Posterior vena cava (tissue), 2 donors: ENCODE data around the gene PRM3. TPM values are rescaled to one million over a fixed set of nuclear protein-coding genes. Genes with fewer than 3 reads are reported as not detected.
"Not testable (repeated sequence)": the region's sequence is repeated elsewhere in the genome, so short reads cannot be mapped to it uniquely, and the experiment has no call there.

Experiments
- DNase-seq: peaks from one replicate; pipeline ENCODE4 v3.0.0-alpha.2; 2020; ENCODE audit warnings: low spot score
- intact Hi-C, 2 donors: fragments of 100-400 bp; cut with DNase I; formaldehyde crosslinking; loops; one replicate each; pipeline versions ENCODE4 v1.14.1 to v1.14.2; 2022 to 2023
- total RNA-seq, 2 donors: library from RNA; stranded (reverse); fragmentation: NEBNext Ultra II Directional; extraction: Animal tissue kit (Norgen Biotek cat#: 25700); gene quantifications; one replicate each; pipeline ENCODE4 v1.2.1, GENCODE V29; 2021
- donor health status: DM: yes; HTN: yes; CAD: no.
- donor health status: DM: yes; HTN: yes; CAD: no.

The PRM3 gene
- total RNA-seq, 2 donors from 2014 or later: not detected

DNA sequence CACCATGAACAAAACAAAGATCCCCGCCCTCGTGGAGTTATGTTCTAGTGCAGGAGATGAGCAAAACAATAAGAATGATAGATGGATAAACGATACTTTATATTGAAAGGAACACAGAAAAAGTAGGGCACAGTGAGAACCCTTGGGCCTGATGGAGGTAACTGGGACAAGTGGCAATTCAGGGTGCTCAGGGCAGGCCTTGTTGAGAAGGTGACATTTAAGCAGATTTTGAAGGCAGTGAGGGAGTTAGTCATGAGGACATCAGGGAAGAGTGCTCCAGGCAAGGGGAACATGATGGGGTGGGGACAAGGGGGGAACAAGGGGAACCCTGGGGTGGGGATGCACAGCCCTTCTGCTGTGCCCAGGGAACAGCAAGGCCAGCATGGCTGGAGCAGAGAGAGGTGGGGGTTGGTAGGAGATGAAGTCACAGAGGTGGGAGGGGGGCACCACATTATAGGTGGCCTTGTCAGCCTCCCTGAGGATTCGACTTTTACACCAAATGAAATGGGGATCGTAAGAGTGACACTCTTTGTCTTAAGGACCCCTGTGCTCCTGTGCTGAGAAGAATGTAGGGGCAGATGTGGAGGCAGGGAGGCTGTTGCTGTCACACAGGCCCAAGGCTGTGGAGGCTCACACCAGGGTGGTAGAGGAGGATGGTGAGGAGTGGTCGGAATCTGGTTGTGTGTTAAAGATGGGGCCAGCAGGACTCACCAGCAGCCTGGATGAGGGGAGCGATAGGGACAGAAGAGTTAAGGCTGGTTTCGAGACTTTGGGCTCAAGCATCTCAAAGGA lies 16.9 kb upstream of the PRM3 start:
- DNase-seq: no peak
- intact Hi-C loops: loop anchor here in 1 of 2 donors (2.0 kb wide), 1 partner anchor 21 kb away; the partner anchor contains the start of gene TNP2

DNA sequence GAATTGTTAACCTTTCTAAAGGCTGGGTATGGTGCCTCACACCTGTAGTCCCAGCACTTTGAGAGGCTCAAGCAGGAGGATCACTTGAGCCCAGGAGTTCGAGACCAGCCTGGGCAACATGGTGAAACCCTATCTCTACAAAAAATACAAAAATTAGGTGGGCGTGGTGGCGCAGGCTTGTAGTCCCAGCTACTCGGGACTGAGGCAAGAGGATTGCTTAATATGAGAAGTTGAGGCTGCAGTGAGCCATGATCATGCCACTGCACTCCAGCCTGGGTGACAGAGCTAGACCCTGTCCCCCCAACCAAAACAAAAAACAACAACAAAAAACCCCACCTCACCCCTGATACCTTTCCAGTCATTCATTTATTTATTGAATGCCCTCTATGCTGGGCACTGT lies 16.3 kb upstream of the PRM3 start:
- intact Hi-C loops: loop anchor here in 1 of 2 donors (2.0 kb wide), 1 partner anchor 21 kb away; the partner anchor contains the start of gene TNP2
- not testable (repeated sequence) for DNase-seq

DNA sequence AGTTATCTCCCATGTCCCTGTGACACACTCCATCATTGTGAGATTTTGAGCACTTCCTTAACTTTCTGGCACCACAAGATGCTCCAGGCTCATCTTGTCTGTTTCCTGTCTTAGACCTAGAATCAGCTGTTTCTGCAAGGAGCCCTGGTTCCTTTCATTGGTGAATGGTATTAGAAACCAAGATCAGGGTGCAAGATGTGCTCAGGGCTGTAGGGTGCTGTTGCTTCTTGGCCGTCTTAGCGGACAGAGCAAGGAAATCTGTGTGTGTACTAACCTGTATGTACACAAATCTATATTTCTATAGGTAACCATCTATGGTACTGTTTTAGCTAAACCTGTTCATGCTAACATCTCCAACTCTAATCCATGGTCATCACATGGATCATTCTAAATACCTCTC lies 15.8 kb upstream of the PRM3 start:
- intact Hi-C loops: no loop called here
- no peak for DNase-seq

DNA sequence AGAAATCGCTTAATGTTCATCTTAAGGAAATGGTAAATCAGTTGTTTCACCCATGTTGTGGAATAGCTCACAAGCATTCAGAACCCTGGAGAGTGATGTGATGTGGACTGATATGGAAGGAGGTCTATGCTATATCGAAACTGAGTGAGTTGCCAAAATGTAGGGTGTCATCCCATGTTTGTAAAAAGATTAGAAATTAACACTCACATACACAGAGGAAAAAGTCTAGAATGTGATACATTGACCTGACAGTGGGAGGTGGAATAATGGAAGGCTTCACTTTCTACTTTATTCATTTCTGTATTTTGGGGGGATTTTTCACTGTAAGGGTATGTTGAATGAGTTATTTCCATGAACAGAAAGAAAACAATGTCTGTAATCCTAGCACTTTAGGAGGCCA lies 12.4 kb upstream of the PRM3 start:
- no peak for DNase-seq
- intact Hi-C loops: no loop called here

DNA sequence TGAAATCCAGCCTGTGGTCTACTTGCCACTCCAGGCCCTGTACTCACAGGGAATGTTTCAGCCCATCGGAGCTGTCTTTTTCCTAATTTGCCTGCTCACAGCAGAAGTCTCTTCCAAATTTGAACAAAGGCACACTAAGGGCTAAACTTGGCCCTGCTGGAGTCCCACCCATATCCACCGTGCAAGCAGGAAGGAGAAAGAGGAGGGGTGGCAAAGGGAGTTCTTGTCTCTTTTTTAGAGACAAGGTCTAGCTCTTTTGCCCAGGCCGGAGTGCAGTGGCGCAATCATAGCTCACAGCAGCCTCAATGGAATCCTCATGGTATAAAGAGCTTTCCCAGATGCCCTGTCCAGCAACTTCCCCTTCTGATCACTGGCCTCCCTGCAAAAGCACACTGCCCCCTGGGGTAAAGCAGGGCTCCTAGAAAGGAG lies 10.4 kb upstream of the PRM3 start:
- intact Hi-C loops: no loop called here
- no peak for DNase-seq

DNA sequence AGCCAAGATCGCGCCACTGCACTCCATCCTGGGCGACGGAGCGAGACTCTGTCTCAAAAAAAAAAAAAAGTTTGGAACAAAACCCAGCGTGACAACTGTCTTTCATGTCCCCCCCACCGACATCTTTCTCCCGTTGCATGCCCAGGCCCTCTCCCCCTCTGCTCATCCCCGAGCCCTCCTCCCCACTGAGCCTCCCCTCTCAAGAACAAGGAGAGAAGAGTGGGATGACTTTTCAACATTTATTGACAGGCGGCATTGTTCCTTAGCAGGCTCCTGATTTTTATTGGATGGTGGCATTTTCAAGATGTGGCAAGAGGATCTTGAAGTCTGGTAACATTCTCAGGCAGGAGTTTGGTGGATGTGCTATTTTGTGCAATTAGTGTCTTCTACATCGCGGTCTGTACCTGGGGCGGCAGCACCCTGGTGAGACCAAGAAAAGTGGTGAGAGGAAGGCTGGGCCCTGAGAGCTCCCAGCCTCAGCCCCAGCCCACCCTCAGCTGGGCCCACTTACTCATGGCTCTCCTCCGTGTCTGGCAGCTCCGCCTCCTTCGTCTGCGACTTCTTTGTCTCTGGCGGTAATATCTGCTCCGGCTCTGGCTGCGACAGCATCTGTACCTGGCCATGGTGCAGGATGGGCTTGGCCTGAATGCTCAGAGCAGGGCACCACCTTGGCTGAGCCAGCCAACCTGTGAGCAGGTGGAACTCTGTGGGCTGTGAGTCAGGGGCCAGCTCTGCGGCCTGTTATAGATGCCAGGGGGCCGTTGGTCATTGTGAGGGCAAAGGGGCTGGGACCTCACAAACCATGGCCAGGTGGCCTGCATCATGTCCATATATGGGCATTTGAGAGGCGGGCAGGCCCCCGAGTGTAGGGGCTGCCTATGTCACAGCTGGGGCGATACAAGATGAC lies 7.4 kb upstream of the PRM3 start, which contains the start of gene PRM1:
Gene PRM1, minus strand, starts transcription at position 715 of the 907 bp plus-strand sequence. Its CDS starts 92 bp downstream, at position 623.
- no peak for DNase-seq
- intact Hi-C loops: no loop called here

DNA sequence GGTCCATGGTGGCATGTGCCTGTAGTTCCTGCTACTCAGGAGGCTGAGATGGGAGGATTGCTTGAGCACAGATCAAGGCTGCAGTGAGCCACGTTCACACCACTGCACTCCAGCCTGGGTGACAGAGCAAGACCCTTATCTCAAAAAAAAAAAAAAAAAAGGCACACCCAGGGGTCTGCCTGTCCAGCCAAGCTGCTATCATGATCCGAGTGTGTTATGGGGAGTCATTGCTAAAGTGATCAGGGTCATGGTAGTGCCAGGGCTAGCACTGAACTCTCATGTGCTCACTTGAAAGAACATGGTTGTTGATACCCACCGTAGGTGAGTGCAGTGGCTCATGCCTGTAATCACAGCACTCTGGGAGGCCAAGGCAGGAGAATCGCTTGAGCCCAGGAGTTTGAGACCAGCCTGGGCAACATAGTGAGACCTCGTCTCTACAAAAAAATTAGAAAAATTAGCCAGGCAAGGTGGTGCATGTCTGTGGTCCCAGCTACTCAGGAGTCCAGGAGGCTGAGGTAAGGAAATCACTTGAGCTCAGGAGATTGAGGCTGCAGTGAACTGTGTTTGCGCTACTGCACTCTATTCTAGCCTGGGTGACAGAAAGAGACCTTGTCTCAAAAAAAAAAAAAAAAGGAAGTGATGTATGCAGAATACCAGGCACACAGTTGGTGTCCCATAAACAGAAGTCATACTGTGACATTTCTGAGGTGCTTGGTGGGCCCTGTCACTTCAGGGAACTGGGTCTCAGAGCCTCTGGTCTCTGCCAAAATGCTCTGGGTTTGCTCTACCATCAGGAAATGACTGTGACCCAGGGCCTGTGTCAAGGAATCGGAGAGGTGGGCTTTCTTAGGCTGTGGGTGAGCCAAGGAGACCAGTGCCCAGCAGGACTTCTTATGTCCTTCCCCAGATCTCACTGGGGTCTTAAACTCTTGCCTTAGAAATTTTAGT lies 5.5 kb upstream of the PRM3 start:
- DNase-seq: no peak
- intact Hi-C loops: no loop called here

DNA sequence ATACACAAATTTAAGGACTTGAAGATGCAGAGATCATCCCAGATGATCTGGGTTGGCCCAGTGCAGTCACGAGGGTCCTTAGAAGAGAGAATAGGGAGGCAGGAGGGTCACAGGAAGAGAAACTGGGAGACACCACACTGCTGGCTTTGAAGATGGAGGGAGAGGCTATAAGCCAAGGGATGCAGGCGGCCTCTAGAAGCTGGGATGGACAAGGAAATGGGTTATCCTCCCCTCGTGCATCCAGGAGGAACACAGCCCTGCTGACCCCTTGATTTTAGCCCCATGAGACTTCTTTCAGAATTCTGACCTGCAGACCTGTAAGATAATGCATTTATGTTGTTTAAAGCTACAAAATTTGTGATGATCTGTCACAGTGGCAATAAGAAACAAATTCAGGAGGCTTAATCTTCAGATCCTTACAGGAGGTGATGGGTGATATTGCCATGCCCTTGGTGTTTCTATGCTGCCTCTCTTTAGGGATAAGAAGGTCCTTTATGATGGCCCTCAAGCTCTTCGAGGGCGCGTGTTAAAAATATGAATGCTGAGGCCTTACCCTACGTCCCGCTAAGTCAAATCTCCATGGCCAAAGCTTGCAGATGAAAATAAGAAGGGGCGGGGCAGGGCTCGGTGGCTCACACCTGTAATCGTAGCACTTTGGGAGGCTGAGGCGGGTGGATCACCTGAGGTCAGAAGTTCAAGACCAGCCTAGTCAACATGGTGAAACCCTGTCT lies 4.3 kb upstream of the PRM3 start:
- intact Hi-C loops: no loop called here
- no peak for DNase-seq

DNA sequence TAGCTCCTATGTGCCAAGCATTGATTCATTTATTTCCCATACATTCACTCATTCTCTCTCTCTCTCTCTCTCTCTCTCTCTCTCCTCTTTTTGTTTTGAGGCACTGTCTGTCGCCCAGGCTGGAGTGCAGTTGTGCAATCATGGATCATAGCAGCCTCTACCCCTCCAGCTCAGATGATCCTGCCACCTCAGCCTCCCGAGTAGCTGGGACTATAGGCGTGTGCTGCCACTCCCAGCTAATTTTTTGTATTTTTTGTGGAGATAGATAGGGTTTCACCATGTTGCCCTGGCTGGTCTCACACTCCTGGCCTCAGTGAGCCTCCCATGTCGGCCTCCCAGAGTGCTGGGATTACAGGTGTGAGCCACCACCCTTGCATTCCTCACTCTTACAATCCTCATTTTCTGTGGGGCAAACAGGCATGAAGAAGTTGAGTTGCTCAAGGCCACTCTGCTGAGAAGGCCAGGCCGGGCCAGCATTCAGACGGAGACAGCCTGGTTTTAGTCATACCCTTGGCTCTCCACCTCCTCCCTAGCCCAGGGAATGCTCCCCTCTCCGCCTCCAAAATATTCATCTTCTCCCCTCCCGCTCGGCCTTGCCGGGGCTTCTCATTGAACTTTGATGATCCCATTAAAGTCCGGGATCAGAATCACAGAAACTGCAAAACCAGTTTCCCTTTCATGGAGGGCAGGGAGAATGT lies 3.6 kb upstream of the PRM3 start:
- intact Hi-C loops: no loop called here
- no peak for DNase-seq

DNA sequence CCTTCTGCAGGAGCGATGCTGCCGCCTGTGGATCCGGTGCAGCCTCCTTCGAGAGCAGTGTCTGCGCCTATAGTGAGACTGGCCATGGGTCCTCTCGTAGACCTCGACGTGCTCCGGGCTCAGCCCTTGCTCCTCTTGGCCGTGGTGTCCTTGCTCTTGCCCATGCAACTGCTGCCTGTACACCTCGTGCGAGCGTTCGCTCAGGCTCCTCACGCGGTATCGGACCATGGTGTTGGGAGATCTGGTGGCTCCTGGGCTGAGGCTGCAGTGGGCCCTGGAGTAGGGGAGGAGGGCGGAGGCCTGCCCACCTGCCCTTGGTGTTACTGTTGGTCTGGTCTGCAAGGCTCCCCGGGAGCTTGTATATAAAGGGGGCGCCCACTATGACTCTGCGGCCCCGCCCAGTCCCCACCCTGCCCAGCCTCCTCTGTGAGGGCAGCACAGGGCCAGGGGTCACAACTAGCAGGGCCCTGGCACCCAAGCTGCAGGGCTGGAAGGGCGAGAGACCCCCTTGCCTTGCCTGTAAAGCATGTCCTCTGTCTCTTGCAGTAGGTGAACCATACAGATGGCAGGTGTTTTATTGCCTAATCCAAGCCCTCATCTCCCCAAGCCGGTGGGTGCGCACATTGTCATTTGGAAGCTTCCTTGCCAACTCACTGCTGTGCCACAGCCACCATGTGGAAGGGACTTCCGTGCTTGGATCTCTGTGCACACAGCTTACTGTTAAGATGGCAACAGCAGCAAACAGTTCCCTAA lies 2.9 kb upstream of the PRM3 start, which contains the start of gene PRM2:
Gene PRM2, minus strand, starts transcription at position 338 of the 753 bp plus-strand sequence. Its CDS starts 110 bp downstream, at position 228.
- intact Hi-C loops: no loop called here
- no peak for DNase-seq

DNA sequence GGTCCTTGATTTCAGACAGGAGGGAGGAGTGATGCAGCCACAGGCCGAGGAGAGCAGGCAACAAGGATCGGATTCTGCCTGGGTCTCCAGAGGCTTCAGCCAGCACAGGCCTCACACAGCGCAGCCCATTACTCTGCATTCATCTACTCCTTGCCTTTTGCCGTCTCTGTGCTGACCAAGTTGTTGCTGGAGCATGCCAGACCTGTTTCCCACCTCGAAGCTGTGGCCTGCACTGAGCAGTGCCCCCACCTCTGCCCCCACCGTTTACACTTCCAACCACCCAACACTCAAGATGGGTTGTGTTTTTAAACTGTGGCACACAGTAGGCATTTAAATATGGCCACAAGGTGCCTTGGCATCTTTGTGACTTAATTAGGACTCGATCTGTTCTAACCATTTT lies 1.5 kb upstream of the PRM3 start:
- intact Hi-C loops: no loop called here

DNA sequence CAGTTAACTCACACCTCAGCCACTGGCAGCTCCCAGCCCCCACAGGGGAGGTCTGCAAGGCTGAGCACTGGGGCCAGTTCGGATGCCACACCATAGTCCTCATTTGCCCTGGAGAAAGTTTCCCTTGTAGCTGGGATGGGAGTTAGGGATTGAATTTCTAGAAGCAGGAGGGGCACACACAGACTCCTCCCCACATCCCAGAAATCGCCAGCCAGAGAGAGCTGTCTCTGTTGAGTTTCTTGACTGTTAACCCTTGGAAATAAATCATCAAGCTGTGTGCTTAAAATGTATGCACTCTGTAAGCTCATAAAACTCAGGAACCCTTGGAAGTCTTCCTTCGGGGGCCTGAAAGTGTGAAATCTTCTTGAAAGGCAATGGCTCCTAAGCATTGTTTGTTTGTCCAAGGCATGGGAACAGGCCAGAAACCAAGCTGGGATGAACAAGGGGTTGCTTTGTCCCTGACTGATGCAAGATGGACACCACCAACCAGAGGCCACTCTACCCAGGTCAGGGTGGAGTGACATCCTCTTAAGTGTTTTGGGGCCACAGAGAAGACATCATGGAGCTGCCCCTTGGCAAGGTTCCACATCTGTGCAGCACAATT lies 394 bp upstream of the PRM3 start:
- no peak for DNase-seq
- intact Hi-C loops: no loop called here

More for the DNA sequence above, 1.5 kb upstream of the PRM3 start:
- DNase-seq: no peak

DNA sequence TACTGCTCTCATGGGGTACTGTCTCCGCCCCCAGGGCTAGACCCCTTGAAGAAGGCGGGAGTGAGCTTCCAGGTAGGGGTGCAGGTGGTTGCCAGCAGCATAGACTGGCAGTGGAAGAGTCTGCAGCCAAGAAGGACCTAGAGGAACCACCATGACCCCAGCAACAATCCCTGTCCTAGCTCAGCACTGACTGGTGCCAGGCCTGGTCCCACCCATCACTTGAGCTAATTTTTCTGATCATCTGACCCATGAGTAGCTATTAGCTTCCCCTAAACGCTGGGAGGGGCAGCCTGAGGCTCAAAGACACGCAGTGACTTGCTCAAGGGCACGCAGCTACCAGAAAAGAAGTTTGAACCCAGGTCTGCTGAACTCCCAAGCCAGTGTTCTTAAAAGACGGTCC lies 945 bp downstream of the PRM3 start:
- intact Hi-C loops: no loop called here
- DNase-seq: no peak

DNA sequence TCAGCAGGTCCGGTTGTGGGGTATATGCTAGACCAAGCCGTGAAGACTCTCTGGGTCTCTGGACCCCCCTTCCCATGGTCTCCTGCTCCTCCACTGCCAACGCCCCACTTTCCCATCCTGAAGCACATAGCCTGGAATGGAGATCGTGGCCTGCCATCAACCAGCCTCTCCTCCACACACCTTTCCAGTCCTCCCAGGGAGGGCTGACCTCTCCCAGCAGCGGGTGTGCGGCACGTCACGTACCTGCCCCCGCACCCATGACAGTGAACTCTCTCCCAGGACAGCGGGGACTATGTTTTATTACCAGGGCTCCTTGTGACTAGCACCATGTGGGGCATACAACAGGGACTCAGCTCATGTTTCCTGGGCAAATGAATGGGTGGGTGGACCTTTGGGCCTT lies 1.8 kb downstream of the PRM3 start:
- intact Hi-C loops: no loop called here
- DNase-seq: no peak

DNA sequence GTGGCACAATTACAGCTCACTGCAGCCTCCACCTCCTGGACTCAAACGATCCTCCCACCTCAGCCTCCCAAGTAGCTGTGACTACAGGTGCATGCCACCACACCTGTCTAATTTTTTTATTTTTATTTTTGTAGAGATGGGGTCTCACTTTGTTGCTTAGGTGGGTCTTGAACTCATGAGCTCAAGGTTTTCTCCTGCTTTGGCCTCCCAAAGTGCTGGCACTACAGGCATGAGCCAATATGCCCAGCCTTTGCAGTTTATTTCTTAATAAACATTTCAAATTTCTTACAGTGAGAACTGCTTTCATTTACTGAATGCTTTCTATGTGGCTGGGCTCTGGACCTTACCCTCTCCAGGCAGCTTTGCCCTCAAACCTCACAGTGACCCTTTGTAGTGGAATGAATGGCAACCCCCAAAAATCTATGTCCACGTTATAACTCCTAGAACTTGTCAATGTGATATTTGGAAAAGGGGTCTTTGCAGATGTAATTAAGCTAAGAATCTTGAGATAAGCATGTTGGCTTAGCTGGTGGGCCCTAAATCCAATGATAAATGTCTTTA lies 2.7 kb downstream of the PRM3 start:
- intact Hi-C loops: no loop called here
- DNase-seq: no peak

DNA sequence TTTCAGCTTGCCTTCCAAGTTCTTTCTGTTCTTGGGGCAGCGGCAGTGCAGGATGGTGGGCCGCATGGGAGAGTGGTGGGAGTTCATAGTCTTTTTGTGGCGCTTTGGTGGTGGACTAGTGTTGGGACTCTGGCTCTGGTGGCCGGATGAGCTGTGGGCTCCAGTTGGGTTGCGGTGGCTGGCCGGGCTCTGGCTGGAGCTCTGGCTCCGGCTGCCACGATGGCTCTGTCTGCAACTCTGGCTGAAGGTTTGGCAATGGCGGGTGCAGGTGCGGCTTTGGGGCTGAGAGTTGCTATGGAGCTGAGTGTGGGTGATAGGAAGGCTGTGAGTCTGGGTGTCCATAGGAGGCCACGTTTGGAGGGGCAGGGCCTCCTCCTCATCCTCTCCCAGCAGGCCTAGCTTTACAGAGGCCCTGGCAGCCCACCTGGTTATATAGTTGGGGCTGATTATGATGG lies 4.5 kb downstream of the PRM3 start, which contains the start of gene TNP2:
Gene TNP2, minus strand, starts transcription at position 405 of the 455 bp plus-strand sequence. Its CDS starts 63 bp downstream, at position 342.
- intact Hi-C loops: loop anchor here (2.0 to 10.0 kb wide), 2 partner anchors 22 to 76 kb away; partner anchors contain the start of gene RMI2 (in 1 of the 2)
- no peak for DNase-seq
